C4-2B (cell line): ENCODE results near the gene TMPRSS2.
A peak's percentile ranks its signal among the peaks of the same experiment; 100 is the strongest.

ENCODE experiments used
- H3K27ac ChIP-seq: fragments of 450-650 bp; 2 replicates; pipeline ENCODE4 v1.5.1; 2017
- CTCF ChIP-seq: fragments of 450-650 bp; conservative IDR thresholded peaks from 2 replicates; pipeline ENCODE4 v1.5.1; 2017; ENCODE audit warnings: mild to moderate bottlenecking
- ZFX ChIP-seq: fragments of 450-650 bp; IDR thresholded peaks from 2 replicates; pipeline ENCODE4 v1.6.1; 2017

The TMPRSS2 gene

GRCh38 chr21:41483415-41483814 is 24.5 kb downstream of the TMPRSS2 start:
- H3K27ac ChIP-seq, result no peak overlapping the region
- no peak for TF ChIP-seq CTCF
- no peak for TF ChIP-seq ZFX

- no peak overlapping the region for H3K27ac ChIP-seq
- TF ChIP-seq ZFX (no peak), CTCF (no peak)
These were observed 25.0 kb downstream of the TMPRSS2 start for GRCh38 chr21:41482980-41483379.

GRCh38 chr21:41482301-41482700 is 25.7 kb downstream of the TMPRSS2 start:
- TF ChIP-seq ZFX (no peak), CTCF (no peak)
- H3K27ac ChIP-seq, result no peak overlapping the region

GRCh38 chr21:41481191-41481590 is 26.8 kb downstream of the TMPRSS2 start:
- H3K27ac ChIP-seq, result no peak overlapping the region
- TF ChIP-seq CTCF, result no peak
- TF ChIP-seq ZFX, result no peak

GRCh38 chr21:41480086-41480690 is 27.8 kb downstream of the TMPRSS2 start:
- no peak overlapping the region for H3K27ac ChIP-seq
- TF ChIP-seq ZFX (no peak), CTCF (no peak)

- TF ChIP-seq ZFX (no peak), CTCF (no peak)
- no peak overlapping the region for H3K27ac ChIP-seq
These were observed 28.3 kb downstream of the TMPRSS2 start for GRCh38 chr21:41479686-41480085.

- peak overlapping the region; percentile 25; the same call in 1 of the 2 replicates for H3K27ac ChIP-seq
- TF ChIP-seq ZFX (no peak), CTCF (no peak)
These were observed 29.4 kb downstream of the TMPRSS2 start for GRCh38 chr21:41478319-41479177.
